GM12878 (cell line): ENCODE results near the gene PEMT. TPM values are rescaled to one million over a fixed set of nuclear protein-coding genes. Genes with fewer than 3 reads are reported as not detected.

ENCODE experiments used
- ATAC-seq: fragments of 200-7000 bp; cut with Tn5 transposase; 3 replicates; pipeline ENCODE4 v1.9.1; 2020; ENCODE audit warnings: mild to moderate bottlenecking, moderate library complexity
- BruUV-seq: library from RNA; stranded (reverse); fragments of 400-500 nt; replicated peaks from 2 replicates; lab custom pipeline; 2021; lab: Mats Ljungman, UMichigan
- CTCF ChIA-PET: fragments of 300-600 bp; sonication (Branson Sonifier 250); formaldehyde crosslinking; extraction: SDS; loops from one replicate; lab custom pipeline; 2021; ENCODE audit warnings: inconsistent platforms; lab: Yijun Ruan, JAX
- POLR2A ChIA-PET: fragments of 350-600 bp; formaldehyde crosslinking; extraction: SDS; loops from one replicate; lab custom pipeline; 2021; ENCODE audit warnings: inconsistent platforms; lab: Charles Lee
- RAD21 ChIA-PET: fragments of 300-600 bp; sonication (Branson Sonifier 250); formaldehyde crosslinking; loops from one replicate; lab custom pipeline; 2023; ENCODE audit warnings: antibody characterized with exemption; ENCODE audit not compliant: unreplicated experiment; lab: Charles Lee
- SMC1A ChIA-PET: fragments of 300-600 bp; sonication (Branson Sonifier 250); formaldehyde crosslinking; loops from one replicate; lab custom pipeline; 2023; ENCODE audit not compliant: unreplicated experiment, uncharacterized antibody; lab: Charles Lee
- DNase-seq: peaks from one replicate; pipeline ENCODE4 v3.0.0-alpha.2; 2011; ENCODE audit warnings: low read depth, low spot score
- FAIRE-seq: peaks from 3 replicates; lab custom pipeline; 2011; peaks lifted over from hg19 to GRCh38; lab: Jason Lieb, UNC
- H2AFZ ChIP-seq: 2 replicates; pipeline ENCODE4 v1.6.0; 2011; ENCODE audit warnings: low read depth, low read length, control low read depth; ENCODE audit not compliant: control insufficient read depth
- H3K27ac ChIP-seq: 2 replicates; pipeline ENCODE4 v1.5.1; 2011; ENCODE audit warnings: control low read depth; ENCODE audit not compliant: control insufficient read depth, insufficient read depth
- H3K27me3 ChIP-seq, 2 experiments: replicated peaks in 1 of 2; 2 replicates each; pipeline versions ENCODE4 v1.6.0 to v1.6.1; 2011; ENCODE audit warnings: low read length in 1 of 2; ENCODE audit not compliant: control insufficient read depth in 2 of 2, insufficient read depth in 2 of 2
- H3K36me3 ChIP-seq, 2 experiments: 2 replicates each; pipeline ENCODE4 v1.5.1; 2011; ENCODE audit warnings: low read length in 1 of 2; ENCODE audit not compliant: control insufficient read depth in 2 of 2, insufficient read depth in 2 of 2
- H3K4me1 ChIP-seq: 2 replicates; pipeline ENCODE4 v1.6.1; 2011; ENCODE audit warnings: mild to moderate bottlenecking, low read length, moderate library complexity, mixed read lengths; ENCODE audit not compliant: control insufficient read depth, insufficient read depth
- H3K4me2 ChIP-seq: 2 replicates; pipeline ENCODE4 v1.6.0; 2011; ENCODE audit warnings: control low read depth; ENCODE audit not compliant: control insufficient read depth, insufficient read depth
- H3K4me3 ChIP-seq: fragments of 200-600 bp; sonication (generic); 2 replicates; pipeline ENCODE4 v1.5.1; 2016
- H3K79me2 ChIP-seq: 2 replicates; pipeline ENCODE4 v1.6.0; 2011; ENCODE audit warnings: low read length; ENCODE audit not compliant: control insufficient read depth, insufficient read depth
- H3K9ac ChIP-seq: 2 replicates; pipeline ENCODE4 v1.8.0; 2011; ENCODE audit warnings: low read length, control low read depth, mixed read lengths; ENCODE audit not compliant: control insufficient read depth, insufficient read depth
- H3K9me3 ChIP-seq: replicated peaks from 3 replicates; pipeline ENCODE4 v1.5.1; 2011; ENCODE audit warnings: mild to moderate bottlenecking, low read length; ENCODE audit not compliant: control insufficient read depth, insufficient read depth
- H4K20me1 ChIP-seq: 2 replicates; pipeline ENCODE4 v1.6.0; 2011; ENCODE audit not compliant: control insufficient read depth, insufficient read depth
- CTCF ChIP-seq, 3 experiments: IDR thresholded peaks in 2 of 3; conservative IDR thresholded peaks in 1 of 3; 2 replicates each; pipeline ENCODE4 v1.5.1; 2011; ENCODE audit warnings: low read depth in 3 of 3, low read length in 3 of 3, mild to moderate bottlenecking in 3 of 3, control low read depth in 2 of 3, moderate library complexity in 2 of 3, inconsistent platforms in 1 of 3, mixed read lengths in 1 of 3; ENCODE audit not compliant: control insufficient read depth in 2 of 3, insufficient read depth in 1 of 3; ENCODE audit errors: extremely low read depth in 1 of 3
- CUX1 ChIP-seq: IDR thresholded peaks from 2 replicates; pipeline ENCODE4 v1.6.1; 2012; ENCODE audit warnings: improper control_type of control experiment, low read depth, low read length; ENCODE audit not compliant: insufficient replicate concordance
- ESRRA ChIP-seq: IDR thresholded peaks from 2 replicates; pipeline ENCODE4 v1.6.1; 2012; ENCODE audit warnings: mild to moderate bottlenecking, low read length, improper control_type of control experiment
- HCFC1 ChIP-seq: fragments of 150-350 bp; IDR thresholded peaks from 2 replicates; pipeline ENCODE4 v1.6.1; 2014; ENCODE audit warnings: low read length
- MTA3 ChIP-seq: IDR thresholded peaks from 2 replicates; pipeline ENCODE4 v1.6.1; 2012; ENCODE audit warnings: low read length, inconsistent platforms, borderline replicate concordance
- NBN ChIP-seq: fragments of 450-650 bp; IDR thresholded peaks from 2 replicates; pipeline ENCODE4 v1.6.1; 2016
- NFXL1 ChIP-seq: fragments of 450-650 bp; IDR thresholded peaks from 2 replicates; pipeline ENCODE4 v1.6.1; 2017; ENCODE audit warnings: antibody characterized with exemption, mild to moderate bottlenecking, borderline replicate concordance
- POLR2AphosphoS5 ChIP-seq: IDR thresholded peaks from 2 replicates; pipeline ENCODE4 v1.6.1; 2011; ENCODE audit warnings: mild to moderate bottlenecking, low read length, inconsistent platforms
- POU2F2 ChIP-seq: IDR thresholded peaks from 3 replicates; pipeline ENCODE4 v1.6.1; 2011; ENCODE audit warnings: low read depth, mild to moderate bottlenecking, low read length, borderline replicate concordance
- ZNF24 ChIP-seq: fragments of 450-650 bp; IDR thresholded peaks from 2 replicates; pipeline ENCODE4 v1.6.1; 2017; ENCODE audit warnings: antibody characterized with exemption, mild to moderate bottlenecking
- WGBS: methylation state at CpG from one replicate; pipeline ENCODE4 v1.1.6; 2016; ENCODE audit warnings: low lambda C conversion rate; ENCODE audit not compliant: insufficient replicate concordance, insufficient coverage; ENCODE audit errors: missing lambda C conversion rate; 5-methylcytosine and 5-hydroxymethylcytosine counted together
- in situ Hi-C: fragments of 300-500 bp; cut with MboI; formaldehyde crosslinking; loops from 9 replicates; pipeline ENCODE4 v1.14.3; 2018; ENCODE audit warnings: mixed read lengths
- intact Hi-C: fragments of 100-400 bp; cut with micrococcal nuclease; formaldehyde crosslinking; loops from one replicate; pipeline ENCODE4 v1.14.2; 2022; ENCODE audit not compliant: unreplicated experiment
- polyA plus RNA-seq, 11 experiments: library from polyadenylated mRNA; depleted of rRNA in 4 of 11; unstranded in 6 of 11; stranded (reverse) in 5 of 11; fragments of >200 nt; fragmentation: Nextera tagmentation in 4 of 11; fragmentation: Illumina TruSeq in 1 of 11; extraction: Ambion mirVana in 4 of 11; extraction: Trizol in 1 of 11; gene quantifications; 1 replicate in 1 of 11; 2 replicates in 10 of 11; pipeline versions ENCODE4 v1.2.1 to v1.2.3, GENCODE V29; 2011 to 2016; ENCODE audit warnings: inconsistent platforms in 2 of 11, missing spikeins in 2 of 11, low read depth in 1 of 11
- total RNA-seq, 4 experiments: library from RNA; depleted of rRNA in 3 of 4; stranded (reverse); fragments of >200 nt in 3 of 4; fragmentation: Illumina TruSeq in 1 of 4; extraction: Trizol in 1 of 4; gene quantifications; 2 replicates each; pipeline versions ENCODE4 v1.2.1 to v1.2.3, GENCODE V29; 2013 to 2021
- TF ChIP-seq, protein P1 (sequence below): fragments of 450-650 bp; IDR thresholded peaks from 2 replicates; pipeline ENCODE4 v1.6.1; 2017; ENCODE audit warnings: mild to moderate bottlenecking, moderate library complexity

Gene PEMT
- total and polyA plus RNA-seq, 10 of the 15 experiments (the other 5 are each of a cell fraction or from before 2014, with no cell fraction given) = 2.8 to 44.7 (median 25.4) TPM

DNA sequence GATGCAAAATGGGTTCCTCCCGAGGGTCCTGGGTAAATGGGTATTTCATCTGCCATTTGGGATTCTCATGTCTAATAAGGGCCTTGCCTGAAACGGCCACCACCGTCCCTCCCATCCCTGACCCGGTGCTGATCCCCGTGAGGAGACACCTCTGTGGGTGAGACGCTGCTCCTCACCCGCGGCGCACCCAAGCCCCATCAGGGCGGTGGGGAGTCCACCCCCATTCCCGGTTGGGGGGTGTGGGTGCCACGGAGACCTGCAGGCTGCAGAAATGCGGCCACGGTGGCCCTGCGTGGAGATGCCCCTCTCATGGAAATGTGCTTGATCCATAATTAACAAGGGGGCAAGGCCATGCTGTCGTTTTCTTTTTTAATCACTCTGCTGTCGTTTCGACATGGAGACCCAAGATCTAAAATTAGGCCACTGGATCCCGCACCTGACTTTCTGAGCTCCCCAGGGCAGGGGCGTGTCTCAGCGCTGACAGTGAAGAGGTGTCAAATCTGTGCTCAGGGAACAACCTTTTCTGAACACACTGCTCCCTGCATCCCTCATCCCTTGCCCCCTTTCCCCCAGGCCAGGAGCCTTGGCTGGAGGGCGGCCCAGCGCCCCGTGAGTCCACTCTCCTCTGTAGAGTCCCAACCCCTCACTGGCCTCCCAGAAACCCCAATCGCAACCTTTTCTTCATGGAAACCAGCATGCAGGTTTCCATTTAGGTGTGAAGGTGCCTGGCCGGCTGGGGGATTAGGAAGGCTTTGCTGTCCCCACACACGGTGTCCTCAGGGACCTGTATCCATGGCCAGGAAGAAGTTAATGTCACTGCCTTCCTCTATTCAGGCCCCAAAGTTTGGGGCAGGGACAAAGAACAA, 38.9 kb downstream of the PEMT start:
- no peaks in the 10 kb centered on the region for H3K9me3 ChIP-seq
- RAD21 ChIA-PET = no interaction called here
- WGBS = 81% methylated on average over 27 of the region's 27 CpGs
- ATAC-seq (no peak), FAIRE-seq (no peak), DNase-seq (no peak)
- CTCF ChIA-PET = no interaction called here
- in situ Hi-C loops (no loop called here), intact Hi-C loops (no loop called here)
- H2AFZ ChIP-seq = no peak overlapping the region
- H4K20me1 ChIP-seq = no peaks in the 10 kb centered on the region
- SMC1A ChIA-PET = no interaction called here
- H3K36me3 ChIP-seq = no peaks in the 10 kb centered on the region
- TF ChIP-seq CTCF (IDR thresholded peaks at IDR 0.05 in 2 of 3, conservative IDR thresholded peaks at IDR 0.05 in 1 of 3; ENCODE audit: control insufficient read depth in 2 of 3, extremely low read depth in 1 of 3, insufficient read depth in 1 of 3, low read depth in 3 of 3, low read length in 3 of 3) (no peak), HCFC1 (no peak), POLR2AphosphoS5 (no peak), NBN (no peak), NFXL1 (no peak), CUX1 (no peak), ZNF24 (no peak), MTA3 (no peak), POU2F2 (no peak), ESRRA (no peak)
- TF ChIP-seq, protein P1, sequence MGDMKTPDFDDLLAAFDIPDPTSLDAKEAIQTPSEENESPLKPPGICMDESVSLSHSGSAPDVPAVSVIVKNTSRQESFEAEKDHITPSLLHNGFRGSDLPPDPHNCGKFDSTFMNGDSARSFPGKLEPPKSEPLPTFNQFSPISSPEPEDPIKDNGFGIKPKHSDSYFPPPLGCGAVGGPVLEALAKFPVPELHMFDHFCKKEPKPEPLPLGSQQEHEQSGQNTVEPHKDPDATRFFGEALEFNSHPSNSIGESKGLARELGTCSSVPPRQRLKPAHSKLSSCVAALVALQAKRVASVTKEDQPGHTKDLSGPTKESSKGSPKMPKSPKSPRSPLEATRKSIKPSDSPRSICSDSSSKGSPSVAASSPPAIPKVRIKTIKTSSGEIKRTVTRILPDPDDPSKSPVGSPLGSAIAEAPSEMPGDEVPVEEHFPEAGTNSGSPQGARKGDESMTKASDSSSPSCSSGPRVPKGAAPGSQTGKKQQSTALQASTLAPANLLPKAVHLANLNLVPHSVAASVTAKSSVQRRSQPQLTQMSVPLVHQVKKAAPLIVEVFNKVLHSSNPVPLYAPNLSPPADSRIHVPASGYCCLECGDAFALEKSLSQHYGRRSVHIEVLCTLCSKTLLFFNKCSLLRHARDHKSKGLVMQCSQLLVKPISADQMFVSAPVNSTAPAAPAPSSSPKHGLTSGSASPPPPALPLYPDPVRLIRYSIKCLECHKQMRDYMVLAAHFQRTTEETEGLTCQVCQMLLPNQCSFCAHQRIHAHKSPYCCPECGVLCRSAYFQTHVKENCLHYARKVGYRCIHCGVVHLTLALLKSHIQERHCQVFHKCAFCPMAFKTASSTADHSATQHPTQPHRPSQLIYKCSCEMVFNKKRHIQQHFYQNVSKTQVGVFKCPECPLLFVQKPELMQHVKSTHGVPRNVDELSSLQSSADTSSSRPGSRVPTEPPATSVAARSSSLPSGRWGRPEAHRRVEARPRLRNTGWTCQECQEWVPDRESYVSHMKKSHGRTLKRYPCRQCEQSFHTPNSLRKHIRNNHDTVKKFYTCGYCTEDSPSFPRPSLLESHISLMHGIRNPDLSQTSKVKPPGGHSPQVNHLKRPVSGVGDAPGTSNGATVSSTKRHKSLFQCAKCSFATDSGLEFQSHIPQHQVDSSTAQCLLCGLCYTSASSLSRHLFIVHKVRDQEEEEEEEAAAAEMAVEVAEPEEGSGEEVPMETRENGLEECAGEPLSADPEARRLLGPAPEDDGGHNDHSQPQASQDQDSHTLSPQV = no peak
- H3K4me1 ChIP-seq = no peaks in the 10 kb centered on the region
- no peak overlapping the region for H3K9ac ChIP-seq
- no TSS peak for BruUV-seq
- no peak overlapping the region for H3K27ac ChIP-seq
- H3K4me3 ChIP-seq = no peak overlapping the region
- H3K79me2 ChIP-seq = no peaks in the 10 kb centered on the region
- H3K4me2 ChIP-seq = no peak overlapping the region
- no peaks in the 10 kb centered on the region for H3K27me3 ChIP-seq
- POLR2A ChIA-PET = no interaction called here
